Upper lobe of right lung (tissue), 1 donor: ENCODE results near the gene GNL3. TPM values are rescaled to one million over a fixed set of nuclear protein-coding genes. Genes with fewer than 3 reads are reported as not detected.

Experiments
- ATAC-seq: fragments of 200-7000 bp; cut with Tn5 transposase; one replicate; pipeline ENCODE4 v1.9.1; 2020; ENCODE audit warnings: mild to moderate bottlenecking, moderate library complexity
- DNase-seq: peaks from one replicate; pipeline ENCODE4 v3.0.0-alpha.2; 2020
- H3K27ac ChIP-seq: fragments of 200-600 bp; one replicate; pipeline ENCODE4 v1.8.0; 2022
- H3K27me3 ChIP-seq: fragments of 200-600 bp; one replicate; pipeline ENCODE4 v1.8.0; 2022; ENCODE audit warnings: mild to moderate bottlenecking
- H3K36me3 ChIP-seq: fragments of 200-600 bp; one replicate; pipeline ENCODE4 v1.8.0; 2022
- H3K4me1 ChIP-seq: fragments of 200-600 bp; one replicate; pipeline ENCODE4 v1.8.0; 2022
- H3K4me3 ChIP-seq: fragments of 200-600 bp; one replicate; pipeline ENCODE4 v1.8.0; 2022; ENCODE audit warnings: mild to moderate bottlenecking
- H3K9me3 ChIP-seq: fragments of 200-600 bp; one replicate; pipeline ENCODE4 v1.8.0; 2022
- intact Hi-C: fragments of 100-400 bp; cut with DNase I; formaldehyde crosslinking; loops from one replicate; pipeline ENCODE4 v1.11.0; 2022
- total RNA-seq: library from RNA; stranded (reverse); fragmentation: NEBNext Ultra II Directional; extraction: Animal tissue kit (Norgen Biotek cat#: 25700); gene quantifications from one replicate; pipeline ENCODE4 v1.2.1, GENCODE V29; 2021
- TF ChIP-seq, protein P1 (sequence below): fragments of 200-600 bp; IDR thresholded peaks from one replicate; pipeline ENCODE4 v1.8.0; 2022; ENCODE audit warnings: antibody characterized with exemption
- donor health status: DM: no; HTN: yes; CAD: no; lungs with severe emphysema.

Gene GNL3
- total RNA-seq, 1 donor from 2014 or later = 50.6 TPM

GRCh38 chr3:52697632-52697965 is 11.8 kb downstream of the GNL3 start:
- Histone ChIP-seq H3K36me3 (peaks cover 66% of the 10 kb centered on the region), H3K9me3 (no peaks in the 10 kb centered on the region), H3K4me1 (no peaks in the 10 kb centered on the region), H3K4me3 (no peak overlapping the region), H3K27ac (no peak overlapping the region), H3K27me3 (no peaks in the 10 kb centered on the region)
- TF ChIP-seq, protein P1, sequence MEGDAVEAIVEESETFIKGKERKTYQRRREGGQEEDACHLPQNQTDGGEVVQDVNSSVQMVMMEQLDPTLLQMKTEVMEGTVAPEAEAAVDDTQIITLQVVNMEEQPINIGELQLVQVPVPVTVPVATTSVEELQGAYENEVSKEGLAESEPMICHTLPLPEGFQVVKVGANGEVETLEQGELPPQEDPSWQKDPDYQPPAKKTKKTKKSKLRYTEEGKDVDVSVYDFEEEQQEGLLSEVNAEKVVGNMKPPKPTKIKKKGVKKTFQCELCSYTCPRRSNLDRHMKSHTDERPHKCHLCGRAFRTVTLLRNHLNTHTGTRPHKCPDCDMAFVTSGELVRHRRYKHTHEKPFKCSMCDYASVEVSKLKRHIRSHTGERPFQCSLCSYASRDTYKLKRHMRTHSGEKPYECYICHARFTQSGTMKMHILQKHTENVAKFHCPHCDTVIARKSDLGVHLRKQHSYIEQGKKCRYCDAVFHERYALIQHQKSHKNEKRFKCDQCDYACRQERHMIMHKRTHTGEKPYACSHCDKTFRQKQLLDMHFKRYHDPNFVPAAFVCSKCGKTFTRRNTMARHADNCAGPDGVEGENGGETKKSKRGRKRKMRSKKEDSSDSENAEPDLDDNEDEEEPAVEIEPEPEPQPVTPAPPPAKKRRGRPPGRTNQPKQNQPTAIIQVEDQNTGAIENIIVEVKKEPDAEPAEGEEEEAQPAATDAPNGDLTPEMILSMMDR = no peak
- intact Hi-C loops = no loop called here
- no peak for DNase-seq
- no peak for ATAC-seq

GRCh38 chr3:52703341-52703740 is 17.5 kb downstream of the GNL3 start:
- DNase-seq (no peak), ATAC-seq (no peak)
- no peaks in the 10 kb centered on the region for H3K9me3 ChIP-seq
- H3K4me3 ChIP-seq = no peak overlapping the region
- no peaks in the 10 kb centered on the region for H3K27me3 ChIP-seq
- TF ChIP-seq, protein P1 = no peak
- peaks cover 30% of the 10 kb centered on the region for H3K4me1 ChIP-seq
- H3K27ac ChIP-seq = no peak overlapping the region
- intact Hi-C loops = no loop called here
- peaks cover 17% of the 10 kb centered on the region for H3K36me3 ChIP-seq

DNA sequence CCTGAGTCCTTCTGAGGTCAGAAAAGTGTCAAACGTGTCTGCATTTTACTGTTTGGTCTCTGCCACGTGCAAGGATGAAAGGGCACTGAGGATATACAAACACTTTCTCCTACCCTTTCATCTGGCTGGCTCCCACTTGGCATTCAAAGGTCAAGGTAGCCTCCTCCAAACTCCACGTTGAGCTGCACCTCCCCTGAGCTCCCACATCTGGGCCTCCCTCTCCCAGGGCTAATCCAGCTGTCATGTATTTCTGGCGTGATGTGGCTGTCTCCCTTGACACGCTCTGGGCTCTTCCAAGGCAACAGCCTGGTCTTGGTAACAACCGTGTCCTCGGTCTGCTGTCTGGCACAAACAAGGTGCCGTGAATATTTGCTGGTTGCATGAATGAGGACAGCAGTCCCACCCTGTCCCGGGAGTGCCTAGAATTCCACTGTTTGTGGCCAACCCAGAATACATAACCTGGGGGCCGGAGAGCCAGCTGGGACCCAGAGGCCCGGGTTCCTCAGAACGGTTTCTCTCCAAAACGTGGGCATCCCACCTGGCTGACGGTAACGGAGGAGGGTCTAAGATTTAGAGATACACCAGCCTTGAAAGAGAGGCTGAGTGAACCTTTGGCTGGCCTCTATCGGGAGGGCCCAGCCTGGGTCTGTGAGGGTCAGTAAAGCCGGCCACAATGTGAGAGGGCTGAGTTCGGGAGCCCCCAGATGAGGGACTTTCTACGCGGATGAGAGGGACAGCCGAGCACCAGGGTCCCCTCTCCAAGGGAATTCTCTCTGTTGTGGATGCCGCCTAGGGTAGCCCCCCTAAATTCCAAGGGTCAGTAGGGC is 19.0 kb downstream of the GNL3 start:
- Histone ChIP-seq H3K9me3 (no peaks in the 10 kb centered on the region), H3K4me1 (peaks cover 30% of the 10 kb centered on the region), H3K36me3 (peaks cover 23% of the 10 kb centered on the region), H3K27ac (peak overlapping the region; percentile 89), H3K4me3 (peak overlapping the region; percentile 95), H3K27me3 (no peaks in the 10 kb centered on the region)
- TF ChIP-seq, protein P1 = no peak
- DNase-seq = no peak
- intact Hi-C loops = no loop called here
- ATAC-seq = peak; percentile 5

DNA sequence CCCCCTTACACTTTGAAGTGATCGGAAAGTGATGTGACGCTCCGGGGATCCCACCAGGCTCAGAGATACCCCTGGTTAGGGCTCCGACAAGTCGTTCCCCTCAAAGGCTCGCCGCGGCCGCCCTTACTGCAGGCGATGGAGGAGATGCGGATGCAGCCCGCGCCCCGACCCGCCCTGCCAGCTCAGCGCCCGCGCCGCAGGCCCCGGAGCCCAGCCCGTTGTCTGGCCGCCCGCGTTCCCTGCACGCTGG is 19.5 kb downstream of the GNL3 start:
- no peak for ATAC-seq
- no peaks in the 10 kb centered on the region for H3K27me3 ChIP-seq
- H3K36me3 ChIP-seq = peaks cover 19% of the 10 kb centered on the region
- no peak for DNase-seq
- intact Hi-C loops = no loop called here
- H3K4me1 ChIP-seq = peaks cover 30% of the 10 kb centered on the region
- TF ChIP-seq, protein P1 = no peak
- no peaks in the 10 kb centered on the region for H3K9me3 ChIP-seq
- peak overlapping the region; percentile 89 for H3K27ac ChIP-seq
- H3K4me3 ChIP-seq = peak overlapping the region; percentile 95

DNA sequence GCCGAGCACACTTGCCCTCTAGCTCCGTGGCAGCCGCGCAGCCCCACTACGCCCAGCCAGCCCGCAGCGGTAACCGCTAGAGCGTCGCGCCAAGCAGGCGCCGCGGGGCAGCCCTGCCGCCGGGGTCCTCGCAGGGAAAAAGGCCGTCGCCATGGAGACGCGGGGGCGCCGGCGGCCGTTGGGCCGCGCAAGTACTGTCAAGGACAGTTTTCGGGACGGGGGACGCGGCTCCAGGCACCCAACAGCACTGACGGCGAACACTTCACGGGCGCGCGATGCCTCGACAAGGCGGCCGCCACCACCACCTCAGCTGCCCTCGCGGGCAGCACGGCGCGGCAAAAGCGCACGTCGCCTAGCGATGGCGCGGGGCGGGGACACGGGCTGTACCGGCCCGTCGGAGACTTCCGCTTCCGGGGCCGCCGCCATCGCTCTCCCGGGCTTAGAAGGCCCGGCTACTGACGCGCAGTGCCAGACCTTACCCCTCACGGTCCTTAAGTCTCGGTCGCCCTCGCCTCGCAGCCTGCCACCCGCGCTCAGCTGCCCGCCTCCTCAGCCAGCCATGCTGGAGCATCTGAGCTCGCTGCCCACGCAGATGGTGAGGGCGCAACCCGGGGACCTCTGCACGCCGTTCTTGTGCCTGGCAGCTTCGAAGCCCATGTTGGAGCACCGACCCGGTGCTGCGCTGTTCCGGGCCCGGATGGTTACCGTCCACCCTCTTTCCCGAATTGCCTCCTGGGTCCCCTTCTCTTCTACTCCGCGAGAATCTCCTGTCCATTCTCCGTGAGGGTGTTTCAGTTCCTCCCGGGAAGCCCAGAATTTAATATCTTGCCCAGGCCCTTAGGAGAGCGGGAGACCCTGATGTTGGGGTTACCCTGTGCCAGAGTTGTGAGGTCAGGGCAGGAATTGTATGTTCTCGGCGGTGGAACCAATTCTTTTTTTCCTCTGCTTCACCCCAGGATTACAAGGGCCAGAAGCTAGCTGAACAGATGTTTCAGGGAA is 20.2 kb downstream of the GNL3 start, which contains the start of the genes GLT8D1 and SPCS1:
TSS of gene GLT8D1 (minus strand) at position 104 of the 999 bp plus-strand sequence. CDS start 5,331 bp downstream, outside the sequence.
TSS of gene SPCS1 (plus strand) at position 419 of the 999 bp plus-strand sequence. CDS start at position 560, 141 bp downstream.
- intact Hi-C loops = no loop called here
- peak; percentile 97 for ATAC-seq

More for the DNA sequence above, 20.2 kb downstream of the GNL3 start, which contains the start of the genes GLT8D1 and SPCS1:
- peaks cover 30% of the 10 kb centered on the region for H3K4me1 ChIP-seq
- no peaks in the 10 kb centered on the region for H3K27me3 ChIP-seq
- no peaks in the 10 kb centered on the region for H3K9me3 ChIP-seq
- TF ChIP-seq, protein P1 = no peak
- peak within 1 kb of the TSS; percentile 95 for H3K4me3 ChIP-seq
- H3K36me3 ChIP-seq = peaks cover 19% of the 10 kb centered on the region
- DNase-seq = peak; percentile 95
- peak within 1 kb of the TSS; percentile 89 for H3K27ac ChIP-seq
